LNCaP clone FGC (cell line): ENCODE results near the gene ATP5PO.

ENCODE experiments used
- DNase-seq: peaks from one replicate; pipeline ENCODE4 v3.0.0-alpha.2; 2011; ENCODE audit warnings: low read depth
- H3K4me3 ChIP-seq: 2 replicates; pipeline ENCODE4 v1.5.1; 2011; ENCODE audit warnings: mild to moderate bottlenecking, low read depth, low read length, control low read depth
- CTCF ChIP-seq: IDR thresholded peaks from 2 replicates; pipeline ENCODE4 v1.5.1; 2012; ENCODE audit warnings: mild to moderate bottlenecking; ENCODE audit not compliant: control insufficient read depth, insufficient read depth; ENCODE audit errors: extremely low read depth

ATP5PO gene

GRCh38 chr21:33947451-33948095, 32.0 kb upstream of the ATP5PO start:
- H3K4me3 ChIP-seq = no peak overlapping the region
- DNase-seq = peak; percentile 77
- no peak for TF ChIP-seq CTCF

DNA sequence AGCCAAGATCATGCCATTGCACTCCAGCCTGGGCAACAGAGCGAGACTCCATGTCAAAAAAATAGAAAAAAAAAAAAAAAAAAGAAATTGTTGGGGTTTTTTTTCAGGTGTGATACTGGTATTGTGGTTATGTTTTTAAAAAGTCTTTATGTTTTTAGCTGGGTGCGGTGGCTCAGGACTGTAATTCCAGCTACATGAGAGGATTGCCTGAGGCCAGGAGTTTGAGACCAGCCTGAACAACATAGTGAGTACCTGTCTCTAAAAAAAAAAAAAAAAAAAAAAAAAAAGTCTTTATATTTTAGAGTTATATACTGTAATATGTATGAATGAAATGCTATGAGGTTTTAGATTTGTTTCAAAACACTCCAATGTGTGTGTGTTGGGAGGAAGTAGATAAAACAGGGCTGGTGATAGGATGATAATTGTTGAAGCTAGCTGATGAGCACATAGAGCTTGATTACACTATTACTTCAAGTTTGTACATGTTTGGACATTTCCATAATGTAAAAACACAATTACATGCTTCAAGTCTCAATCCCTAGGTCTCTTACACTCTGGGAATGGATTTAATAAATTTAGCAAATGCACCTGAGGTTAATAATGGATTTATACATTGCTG, 30.2 kb upstream of the ATP5PO start:
- no peak for DNase-seq
- TF ChIP-seq CTCF = no peak

DNA sequence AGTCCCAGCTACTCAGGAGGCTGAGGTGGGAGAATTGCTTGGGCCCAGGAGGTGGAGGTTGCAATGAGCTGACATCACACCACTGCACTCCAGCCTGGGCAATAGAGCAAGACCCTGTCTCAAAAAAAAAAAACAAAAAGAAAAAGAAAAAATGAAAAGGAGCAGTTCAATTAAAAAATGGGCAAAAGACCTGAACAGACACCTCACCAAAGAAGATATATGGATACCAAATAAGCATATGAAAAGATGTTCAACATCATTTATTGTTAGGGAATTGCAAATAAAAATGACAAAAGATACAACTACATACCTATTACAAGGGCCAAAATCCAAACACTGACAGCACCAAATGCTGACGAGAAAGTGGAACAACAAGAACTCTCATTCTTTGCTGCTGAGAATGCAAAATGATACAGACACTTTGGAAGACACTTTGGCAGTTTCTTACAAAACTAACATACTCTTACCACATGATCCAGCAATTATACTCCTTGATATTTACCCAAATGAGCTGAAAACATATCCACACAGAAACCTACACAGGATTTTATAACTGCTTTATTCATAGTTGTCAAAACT, 28.7 kb upstream of the ATP5PO start:
- no peak for TF ChIP-seq CTCF
- DNase-seq = no peak
- no peak overlapping the region for H3K4me3 ChIP-seq

More for the DNA sequence above, 30.2 kb upstream of the ATP5PO start:
- no peak overlapping the region for H3K4me3 ChIP-seq

DNA sequence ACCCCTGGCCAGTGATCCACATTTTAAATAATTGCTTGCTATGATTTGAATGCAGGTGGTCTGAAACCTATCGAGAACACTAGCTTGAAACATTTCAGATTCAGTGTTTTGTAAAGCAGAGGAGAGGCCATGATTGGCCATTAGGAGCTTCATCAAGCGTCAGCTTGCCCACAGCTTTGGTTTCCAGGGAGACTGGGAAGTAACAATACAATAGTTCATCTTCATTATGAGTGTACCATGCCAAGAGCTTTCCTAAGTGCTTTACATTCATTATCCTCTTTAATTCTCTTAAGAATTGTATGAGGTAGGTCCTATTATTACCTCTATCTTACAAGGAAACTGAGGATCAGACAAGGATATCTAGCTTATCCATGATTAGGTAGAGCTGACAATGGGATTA, 27.7 kb upstream of the ATP5PO start:
- TF ChIP-seq CTCF = no peak
- no peak for DNase-seq
- no peak overlapping the region for H3K4me3 ChIP-seq

DNA sequence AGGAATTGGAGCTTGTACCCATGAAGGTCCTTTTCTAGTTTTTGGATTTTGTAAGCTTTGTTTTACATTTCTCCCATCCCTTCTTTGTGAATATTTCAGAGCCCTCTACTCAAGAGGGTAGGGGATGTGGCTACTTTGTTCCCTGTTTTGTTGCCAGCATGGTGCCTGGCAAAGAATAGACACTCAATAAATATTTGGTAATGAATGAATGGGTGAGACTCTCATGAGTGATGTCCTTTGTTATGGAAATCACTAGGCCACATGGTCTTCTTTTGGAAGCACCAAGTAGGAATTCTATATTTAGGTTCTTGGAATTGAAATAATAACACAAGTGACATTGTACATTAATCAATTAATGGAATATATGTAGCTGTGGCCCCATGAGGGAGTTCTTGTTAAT, 26.8 kb upstream of the ATP5PO start:
- DNase-seq = no peak
- H3K4me3 ChIP-seq = no peak overlapping the region
- no peak for TF ChIP-seq CTCF

DNA sequence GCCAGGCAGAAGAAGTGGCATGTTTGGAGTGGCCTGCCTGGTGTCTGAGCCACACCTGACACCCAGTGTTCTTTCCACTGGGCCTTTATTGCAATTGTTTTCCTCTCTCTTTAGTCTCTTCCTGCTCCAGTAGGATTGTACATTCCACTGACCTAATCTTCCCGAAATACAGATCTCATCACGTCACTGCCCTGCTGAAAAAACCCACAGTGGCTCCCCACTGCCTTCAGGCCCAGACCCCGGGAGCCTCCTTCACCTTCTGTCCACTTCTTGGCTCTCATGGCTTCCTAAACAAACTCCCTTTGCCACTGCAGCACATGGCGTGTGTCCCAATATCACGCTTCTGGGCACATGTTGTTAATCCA, 25.3 kb upstream of the ATP5PO start:
- H3K4me3 ChIP-seq = no peak overlapping the region
- TF ChIP-seq CTCF = no peak
- DNase-seq = no peak

GRCh38 chr21:33940164-33940880, 24.7 kb upstream of the ATP5PO start:
- no peak overlapping the region for H3K4me3 ChIP-seq
- TF ChIP-seq CTCF = no peak
- DNase-seq = no peak
